Upper lobe of left lung (tissue), 6 donors: Measurements from ENCODE around the gene AGTR2. TPM values are rescaled to one million over a fixed set of nuclear protein-coding genes. Genes with fewer than 3 reads are reported as not detected.
"Not testable (repeated sequence)": the region's sequence is repeated elsewhere in the genome, so short reads cannot be mapped to it uniquely, and the experiment has no call there.

ENCODE experiments used
- ATAC-seq, 2 donors: fragments of 200-7000 bp; cut with Tn5 transposase; one replicate each; pipeline ENCODE4 v1.9.1; 2022; ENCODE audit warnings: mild to moderate bottlenecking in 2 of 2, moderate library complexity in 2 of 2; ENCODE audit not compliant: low FRiP score in 2 of 2
- DNase-seq, 2 donors: peaks; one replicate each; pipeline ENCODE4 v3.0.0-alpha.2; 2019 to 2020
- H3K27ac ChIP-seq, 4 donors: fragments of 200-600 bp; sonication (generic); one replicate each; pipeline ENCODE4 v1.5.1; 2016 to 2019
- H3K27me3 ChIP-seq, 4 donors: fragments of 200-600 bp; sonication (generic); one replicate each; pipeline ENCODE4 v1.5.1; 2017 to 2019
- H3K36me3 ChIP-seq, 4 donors: fragments of 200-600 bp; sonication (generic); one replicate each; pipeline ENCODE4 v1.5.1; 2016 to 2019
- H3K4me1 ChIP-seq, 4 donors: fragments of 200-600 bp; sonication (generic); one replicate each; pipeline ENCODE4 v1.5.1; 2018 to 2019
- H3K4me3 ChIP-seq, 4 donors: fragments of 200-600 bp; sonication (generic); one replicate each; pipeline ENCODE4 v1.5.1; 2017 to 2019; ENCODE audit warnings: mild to moderate bottlenecking in 2 of 4, moderate library complexity in 1 of 4
- H3K9me3 ChIP-seq, 4 donors: fragments of 200-600 bp; sonication (generic); one replicate each; pipeline ENCODE4 v1.5.1; 2018 to 2019
- EP300 ChIP-seq, 4 donors: sonication (generic); formaldehyde crosslinking; IDR thresholded peaks; one replicate each; pipeline ENCODE4 v1.5.1; 2017; ENCODE audit warnings: antibody characterized with exemption in 4 of 4, control low read depth in 2 of 4
- POLR2A ChIP-seq, 4 donors: fragments of 450-650 bp; IDR thresholded peaks; one replicate each; pipeline ENCODE4 v1.5.1; 2016 to 2017; ENCODE audit warnings: antibody characterized with exemption in 4 of 4, mild to moderate bottlenecking in 2 of 4
- POLR2AphosphoS5 ChIP-seq, 2 donors: sonication (generic); formaldehyde crosslinking; IDR thresholded peaks; one replicate each; pipeline ENCODE4 v1.5.1; 2017; ENCODE audit warnings: antibody characterized with exemption in 2 of 2
- WGBS, 2 donors: methylation state at CpG; one replicate each; pipeline ENCODE4 v1.1.5; 2017 to 2018; 5-methylcytosine and 5-hydroxymethylcytosine counted together
- total RNA-seq, 6 donors: library from RNA; depleted of rRNA in 4 of 6; stranded (reverse); fragments of >200 nt in 4 of 6; gene quantifications; one replicate each; pipeline versions ENCODE4 v1.1.0 to v1.2.1, GENCODE V29; 2016 to 2021
- TF ChIP-seq, protein P1 (sequence below), 6 experiments: fragments of 450-650 bp in 4 of 6; fragments of 200-600 bp in 2 of 6; sonication (generic) in 2 of 6; IDR thresholded peaks; one replicate each; pipeline ENCODE4 v1.5.1; 2016 to 2019; ENCODE audit warnings: antibody characterized with exemption in 6 of 6
- donor health status: DM: no; HTN: no; CAD: no; lungs with moderate emphysema.
- donor health status: DM: no; HTN: yes; CAD: no; lungs with severe emphysema.

AGTR2 gene, protein sequence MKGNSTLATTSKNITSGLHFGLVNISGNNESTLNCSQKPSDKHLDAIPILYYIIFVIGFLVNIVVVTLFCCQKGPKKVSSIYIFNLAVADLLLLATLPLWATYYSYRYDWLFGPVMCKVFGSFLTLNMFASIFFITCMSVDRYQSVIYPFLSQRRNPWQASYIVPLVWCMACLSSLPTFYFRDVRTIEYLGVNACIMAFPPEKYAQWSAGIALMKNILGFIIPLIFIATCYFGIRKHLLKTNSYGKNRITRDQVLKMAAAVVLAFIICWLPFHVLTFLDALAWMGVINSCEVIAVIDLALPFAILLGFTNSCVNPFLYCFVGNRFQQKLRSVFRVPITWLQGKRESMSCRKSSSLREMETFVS
- 10 to 100 TPM in 2 of 6 donors, 1 to 10 TPM in 3, under 1 TPM in 1; 0.44 to 20.7 (median 4.9) TPM for total RNA-seq

GRCh38 chrX:116170511-116170910 is at the start of gene AGTR2:
AGTR2 (plus strand) TSS chrX:116170744; CDS start chrX:116172281, 1,537 bp downstream.
- no peaks in the 10 kb centered on the region for H3K9me3 ChIP-seq
- no peaks in the 10 kb centered on the region for H3K4me1 ChIP-seq
- no peak within 1 kb of the TSS for H3K27ac ChIP-seq
- TF ChIP-seq POLR2A (IDR thresholded peaks at IDR 0.05) (no peak), EP300 (IDR thresholded peaks at IDR 0.05) (no peak), POLR2AphosphoS5 (IDR thresholded peaks at IDR 0.05) (no peak)
- TF ChIP-seq, protein P1, sequence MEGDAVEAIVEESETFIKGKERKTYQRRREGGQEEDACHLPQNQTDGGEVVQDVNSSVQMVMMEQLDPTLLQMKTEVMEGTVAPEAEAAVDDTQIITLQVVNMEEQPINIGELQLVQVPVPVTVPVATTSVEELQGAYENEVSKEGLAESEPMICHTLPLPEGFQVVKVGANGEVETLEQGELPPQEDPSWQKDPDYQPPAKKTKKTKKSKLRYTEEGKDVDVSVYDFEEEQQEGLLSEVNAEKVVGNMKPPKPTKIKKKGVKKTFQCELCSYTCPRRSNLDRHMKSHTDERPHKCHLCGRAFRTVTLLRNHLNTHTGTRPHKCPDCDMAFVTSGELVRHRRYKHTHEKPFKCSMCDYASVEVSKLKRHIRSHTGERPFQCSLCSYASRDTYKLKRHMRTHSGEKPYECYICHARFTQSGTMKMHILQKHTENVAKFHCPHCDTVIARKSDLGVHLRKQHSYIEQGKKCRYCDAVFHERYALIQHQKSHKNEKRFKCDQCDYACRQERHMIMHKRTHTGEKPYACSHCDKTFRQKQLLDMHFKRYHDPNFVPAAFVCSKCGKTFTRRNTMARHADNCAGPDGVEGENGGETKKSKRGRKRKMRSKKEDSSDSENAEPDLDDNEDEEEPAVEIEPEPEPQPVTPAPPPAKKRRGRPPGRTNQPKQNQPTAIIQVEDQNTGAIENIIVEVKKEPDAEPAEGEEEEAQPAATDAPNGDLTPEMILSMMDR (IDR thresholded peaks at IDR 0.05), result no peak
- 69 to 77% methylated on average over 3 of the region's 3 CpGs for WGBS, 2 donors
- H3K36me3 ChIP-seq, result no peaks in the 10 kb centered on the region
- no peak for DNase-seq
- H3K4me3 ChIP-seq, result no peak within 1 kb of the TSS
- ATAC-seq, result no peak
- H3K27me3 ChIP-seq, result no peaks in the 10 kb centered on the region

DNA sequence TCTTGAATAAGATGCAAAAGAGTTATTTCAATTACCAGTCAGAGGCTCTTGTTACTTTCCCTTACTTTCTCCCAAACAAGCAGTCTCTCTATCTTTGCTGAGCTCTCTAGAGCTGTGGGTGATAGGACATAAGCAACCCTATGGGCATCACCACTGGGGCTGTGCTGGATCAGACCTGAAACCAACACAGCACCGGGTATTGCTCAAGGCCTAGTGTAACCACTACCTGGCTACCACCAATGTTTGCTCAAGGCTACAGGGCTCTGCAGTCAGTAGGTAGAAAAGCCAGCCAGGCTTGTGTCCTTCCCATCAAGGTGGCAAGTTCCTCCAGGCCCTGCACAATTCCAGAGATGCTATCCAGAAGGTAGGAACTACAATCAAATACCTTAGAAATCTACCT is 35.3 kb upstream of the AGTR2 start:
- Histone ChIP-seq H3K36me3 (no peaks in the 10 kb centered on the region), H3K27me3 (no peaks in the 10 kb centered on the region), H3K9me3 (no peaks in the 10 kb centered on the region), H3K4me1 (no peaks in the 10 kb centered on the region), H3K4me3 (no peak overlapping the region), H3K27ac (no peak overlapping the region)
- WGBS, 2 donors, result 83% methylated on average over 1 of the region's 1 CpG; no CpG with 5 or more reads in 1 of the 2 donors
- TF ChIP-seq, protein P1 (IDR thresholded peaks at IDR 0.05), result no peak
- peak in 1 of 2 donors; percentile 55 for ATAC-seq
- no peak for DNase-seq

DNA sequence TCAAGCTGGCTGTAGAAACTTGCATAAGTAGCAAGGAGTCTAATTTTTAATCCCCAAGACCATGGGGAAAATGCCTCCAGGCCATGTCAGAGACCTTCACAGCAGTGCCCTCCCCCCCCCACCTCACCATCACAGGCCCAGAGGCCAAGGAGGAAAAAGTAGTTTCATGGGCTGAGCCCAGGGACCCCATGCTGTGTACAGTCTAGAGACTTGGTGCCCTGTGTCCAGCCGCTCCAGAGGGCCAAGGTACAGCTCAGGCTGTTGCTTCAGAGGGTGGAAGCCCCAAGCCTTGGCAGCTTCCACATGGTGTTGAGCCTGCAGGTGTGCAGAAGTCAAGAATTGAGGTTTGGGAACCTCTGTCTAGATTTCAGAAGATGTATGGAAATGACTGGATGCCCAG is 29.3 kb upstream of the AGTR2 start:
- DNase-seq, ATAC-seq: not testable (repeated sequence)
- 93% methylated on average over 1 of the region's 1 CpG; no CpG with 5 or more reads in 1 of the 2 donors for WGBS, 2 donors

DNA sequence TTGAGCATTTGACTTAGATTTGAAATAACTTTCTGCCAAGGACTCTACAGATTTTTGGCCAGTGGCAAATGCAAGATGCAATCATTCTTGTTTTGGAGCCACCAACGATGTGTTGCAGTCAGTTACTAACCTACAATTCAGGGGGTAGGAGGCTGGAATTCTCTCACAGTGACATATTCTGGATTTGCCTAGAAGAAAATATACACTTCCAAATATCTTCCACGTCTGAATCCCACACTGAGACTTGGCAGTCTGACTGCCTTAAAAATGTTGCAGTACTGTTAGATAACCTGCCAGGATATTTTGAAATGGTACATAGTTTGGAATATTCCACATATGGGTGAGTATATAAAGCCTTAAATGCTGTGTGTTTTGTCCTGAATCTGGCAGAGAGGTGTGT is 27.6 kb upstream of the AGTR2 start:
- no peaks in the 10 kb centered on the region for H3K9me3 ChIP-seq
- no peaks in the 10 kb centered on the region for H3K4me1 ChIP-seq
- TF ChIP-seq, protein P1 (IDR thresholded peaks at IDR 0.05), result no peak
- no peak for TF ChIP-seq EP300 (IDR thresholded peaks at IDR 0.05)
- TF ChIP-seq POLR2AphosphoS5 (IDR thresholded peaks at IDR 0.05), result no peak
- TF ChIP-seq POLR2A (IDR thresholded peaks at IDR 0.05), result no peak
- H3K36me3 ChIP-seq, result no peaks in the 10 kb centered on the region
- 49 to 64% methylated on average over 2 of the region's 2 CpGs for WGBS, 2 donors
- no peaks in the 10 kb centered on the region for H3K27me3 ChIP-seq
- ATAC-seq, result no peak
- no peak for DNase-seq
- H3K27ac ChIP-seq, result no peak overlapping the region
- H3K4me3 ChIP-seq, result no peak overlapping the region

More for the DNA sequence above, 29.3 kb upstream of the AGTR2 start:
- H3K27me3 ChIP-seq, H3K4me3 ChIP-seq, H3K27ac ChIP-seq, H3K9me3 ChIP-seq, H3K4me1 ChIP-seq, H3K36me3 ChIP-seq: not testable (repeated sequence)

- Histone ChIP-seq H3K4me1 (no peaks in the 10 kb centered on the region), H3K27ac (no peak overlapping the region), H3K27me3 (no peaks in the 10 kb centered on the region), H3K9me3 (no peaks in the 10 kb centered on the region), H3K4me3 (no peak overlapping the region), H3K36me3 (no peaks in the 10 kb centered on the region)
- TF ChIP-seq EP300 (IDR thresholded peaks at IDR 0.05) (no peak), POLR2AphosphoS5 (IDR thresholded peaks at IDR 0.05) (no peak), POLR2A (IDR thresholded peaks at IDR 0.05) (no peak)
- TF ChIP-seq, protein P1 (IDR thresholded peaks at IDR 0.05), result no peak
- no peak for DNase-seq
- ATAC-seq, result no peak
- 66 to 82% methylated on average over 8 to 9 of the region's 9 CpGs for WGBS, 2 donors
Measured at GRCh38 chrX:116172976-116173375, 2.4 kb downstream of the AGTR2 start.
